ENCODE data around the gene GRAMD2A. TPM values are rescaled to one million over a fixed set of nuclear protein-coding genes. Genes with fewer than 3 reads are reported as not detected.
"Not testable (repeated sequence)": the region's sequence is repeated elsewhere in the genome, so short reads cannot be mapped to it uniquely, and the experiment has no call there.

GRAMD2A gene
- total RNA-seq, 1 experiment from 2014 or later, result not detected

DNA sequence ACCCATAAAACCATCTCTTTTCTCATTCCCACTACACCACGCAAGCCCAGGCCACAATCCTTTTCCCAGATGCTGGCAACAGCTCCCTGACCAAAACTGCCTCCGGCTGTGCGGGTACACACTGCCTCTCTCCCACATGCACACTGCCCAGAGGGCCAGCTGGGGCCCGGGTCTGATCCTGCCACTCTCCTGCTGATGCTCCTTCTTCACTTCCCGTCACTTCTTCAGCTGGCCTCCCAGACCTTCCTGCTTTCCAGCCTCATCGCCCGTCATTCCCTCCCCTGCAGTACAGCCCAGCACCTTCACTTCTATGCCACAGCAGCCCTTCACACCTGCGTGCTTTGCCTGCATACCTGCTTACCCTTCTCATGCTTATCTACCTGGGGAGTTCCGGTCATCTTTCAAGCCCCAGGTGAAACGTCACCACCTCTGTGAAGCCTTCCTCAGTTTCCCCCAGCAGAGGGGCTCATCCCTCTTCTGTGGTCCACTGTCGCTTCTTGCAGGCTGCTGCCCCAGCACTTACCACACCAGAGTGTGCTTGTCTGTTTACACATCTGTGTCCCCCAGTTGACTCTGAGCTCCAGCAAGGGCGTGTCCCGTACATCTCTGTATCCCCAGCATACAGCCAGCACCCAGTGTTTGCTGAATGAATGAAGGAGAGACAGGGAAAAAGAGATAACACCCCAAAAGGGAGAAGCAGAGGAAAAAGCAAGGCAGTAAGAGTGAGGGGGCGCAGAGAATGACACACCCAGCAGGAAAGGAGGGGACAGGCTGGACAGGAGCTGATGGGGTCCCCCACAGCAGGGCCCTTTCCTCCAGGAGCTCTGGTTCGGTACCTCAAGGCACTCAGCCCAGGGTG is 22.2 kb downstream of the GRAMD2A start:
- DNase-seq (ENCODE audit: low read depth, low spot score), result no peak
- in situ Hi-C loops (cut with HindIII; ENCODE audit: low pct_unique_long_range_greater_than_20kb, low sequenced_read_pairs), result no loop called here

DNA sequence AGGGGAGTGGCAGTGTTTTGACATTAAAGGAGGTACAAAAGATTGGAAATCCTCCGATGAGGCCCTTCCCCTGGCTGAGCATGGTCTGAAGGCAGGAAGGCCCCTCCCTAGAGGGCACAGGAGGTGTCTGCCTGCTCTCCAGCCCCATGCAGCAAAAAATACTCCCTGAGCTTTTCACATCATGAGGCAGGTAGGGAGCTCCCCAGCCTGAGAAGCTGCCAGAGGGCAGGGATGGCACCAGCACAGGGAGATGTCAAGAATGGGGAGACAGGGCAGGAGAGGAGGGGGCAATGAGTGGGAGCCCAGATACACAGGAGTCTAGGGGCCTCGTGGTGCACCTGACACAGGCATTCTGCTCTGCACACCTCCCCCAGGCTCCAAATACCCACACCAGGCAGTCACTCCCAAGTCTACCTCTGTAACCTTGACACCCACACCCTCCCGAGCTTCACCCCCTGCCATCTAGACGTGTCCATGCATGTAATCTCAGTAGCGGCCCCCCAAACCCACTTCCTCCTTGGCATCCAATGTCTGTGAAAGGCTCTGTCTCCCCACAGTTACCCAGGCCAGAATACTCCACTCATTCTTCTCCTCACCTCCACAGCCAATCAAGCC is 22.9 kb downstream of the GRAMD2A start:
- no peak for DNase-seq (ENCODE audit: low read depth, low spot score)
- in situ Hi-C loops (cut with HindIII; ENCODE audit: low pct_unique_long_range_greater_than_20kb, low sequenced_read_pairs), result no loop called here

DNA sequence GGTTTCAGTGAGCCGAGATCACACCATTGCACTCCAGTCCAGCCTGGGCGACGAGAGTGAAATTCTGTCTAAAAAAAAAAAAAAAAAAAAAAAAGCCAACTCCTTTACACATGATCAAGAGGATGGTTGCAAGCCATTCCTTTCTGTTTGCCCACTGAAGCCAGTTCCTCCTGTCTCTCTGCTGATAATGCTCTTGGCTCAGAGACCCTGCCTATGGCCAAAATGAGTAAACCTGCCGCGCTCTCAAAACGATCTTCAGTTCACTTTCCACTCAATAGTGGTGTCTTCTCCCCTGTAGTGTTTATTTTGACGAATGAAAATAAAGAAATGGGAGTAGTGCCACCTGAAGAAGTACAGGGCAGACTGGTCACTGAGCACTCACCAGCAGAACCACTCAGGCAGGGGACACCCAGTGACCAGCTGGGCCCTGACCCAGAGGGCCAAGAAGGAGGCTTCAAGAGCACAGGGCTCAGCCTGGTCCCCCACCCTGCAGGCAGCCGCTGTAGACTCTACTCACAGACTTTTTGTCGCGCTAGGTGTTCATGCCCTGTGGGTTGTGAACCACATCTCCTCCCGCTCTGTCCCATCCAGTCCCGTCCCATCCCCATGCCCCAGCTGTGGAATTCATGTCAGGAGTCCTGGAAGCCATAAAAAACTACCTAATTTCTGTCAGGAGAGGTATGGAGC is 23.6 kb downstream of the GRAMD2A start:
- in situ Hi-C loops (cut with HindIII; ENCODE audit: low pct_unique_long_range_greater_than_20kb, low sequenced_read_pairs), result no loop called here
- DNase-seq (ENCODE audit: low read depth, low spot score), result no peak

DNA sequence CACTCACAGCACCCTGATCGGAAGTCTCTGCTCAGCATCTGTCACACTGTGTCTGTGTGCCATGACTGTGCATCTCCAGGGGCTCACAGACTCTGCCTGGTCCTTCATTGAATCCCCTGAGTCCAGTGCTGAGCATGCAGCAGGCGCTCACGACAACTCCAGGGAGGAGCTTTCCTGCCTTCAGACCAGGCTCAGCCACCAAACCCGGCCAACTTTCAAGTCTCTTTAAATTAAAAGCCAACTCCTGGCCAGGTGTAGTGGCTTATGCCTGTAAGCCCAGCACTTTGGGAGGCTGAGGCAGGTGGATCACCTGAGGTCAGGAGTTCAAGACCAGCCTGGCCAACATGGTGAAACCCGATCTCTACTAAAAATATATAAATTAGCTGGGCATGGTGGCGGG is 24.2 kb downstream of the GRAMD2A start:
- no peak for DNase-seq (ENCODE audit: low read depth, low spot score)
- in situ Hi-C loops (cut with HindIII; ENCODE audit: low pct_unique_long_range_greater_than_20kb, low sequenced_read_pairs), result no loop called here

DNA sequence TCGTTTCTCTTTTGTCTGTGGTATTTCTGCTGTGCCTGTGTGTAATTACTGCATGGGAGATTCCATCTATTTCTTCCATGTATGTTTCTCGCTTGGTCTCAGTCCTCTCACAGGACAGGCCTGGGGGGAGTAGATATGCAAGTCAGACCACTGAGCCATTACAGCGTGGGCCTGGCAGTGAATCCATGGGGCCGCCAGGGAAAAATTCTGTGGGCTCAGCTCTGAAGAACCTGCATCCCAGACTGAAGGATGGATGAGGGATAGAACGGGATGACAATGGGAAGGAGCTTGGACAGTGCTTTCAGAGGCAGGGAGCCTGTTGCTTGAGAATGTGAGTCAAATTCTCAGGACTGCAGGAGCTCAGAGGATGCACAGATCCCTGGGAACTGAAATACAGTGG is 24.8 kb downstream of the GRAMD2A start:
- in situ Hi-C loops (cut with HindIII; ENCODE audit: low pct_unique_long_range_greater_than_20kb, low sequenced_read_pairs), result no loop called here
- no peak for DNase-seq (ENCODE audit: low read depth, low spot score)

DNA sequence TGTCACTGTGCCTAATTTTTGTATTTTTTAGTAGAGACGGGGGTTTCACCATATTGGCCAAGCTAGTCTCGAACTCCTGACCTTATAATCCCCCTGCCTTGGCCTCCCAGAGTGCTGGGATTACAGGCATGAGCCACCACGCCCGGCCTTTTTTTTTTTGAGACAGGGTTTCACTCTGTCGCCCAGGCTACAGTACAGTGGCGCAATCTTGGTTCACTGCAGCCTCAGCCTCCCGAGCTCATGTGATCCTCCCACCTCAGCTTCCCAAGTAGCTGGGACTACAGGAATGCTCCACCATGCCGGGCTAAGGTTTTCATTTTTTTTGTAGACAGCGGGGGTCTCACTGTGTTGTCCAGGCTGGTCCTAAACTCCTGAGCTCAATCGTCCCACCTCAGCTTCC is 25.6 kb downstream of the GRAMD2A start:
- in situ Hi-C loops (cut with HindIII; ENCODE audit: low pct_unique_long_range_greater_than_20kb, low sequenced_read_pairs); DNase-seq (ENCODE audit: low read depth, low spot score): not testable (repeated sequence)

DNA sequence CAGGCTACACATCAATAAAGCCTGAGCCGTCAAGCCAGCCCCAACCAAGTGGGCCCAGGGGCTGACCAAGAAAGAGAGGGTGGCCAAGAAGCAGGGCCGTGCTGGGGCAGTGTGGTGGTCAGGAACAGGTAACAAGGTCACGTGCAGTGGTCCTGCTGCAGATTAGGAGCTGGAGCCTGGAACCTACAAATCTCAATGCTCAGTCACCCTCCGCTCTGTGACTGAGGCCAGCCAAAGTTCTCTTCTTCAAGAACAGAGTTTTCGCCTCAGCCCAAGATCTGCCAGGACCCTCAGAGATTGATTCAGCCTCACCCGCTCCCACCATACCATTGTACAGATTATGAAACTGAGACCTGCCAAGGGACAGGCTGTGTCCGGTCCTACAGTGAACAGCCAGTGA is 26.9 kb downstream of the GRAMD2A start:
- in situ Hi-C loops (cut with HindIII; ENCODE audit: low pct_unique_long_range_greater_than_20kb, low sequenced_read_pairs), result no loop called here

DNA sequence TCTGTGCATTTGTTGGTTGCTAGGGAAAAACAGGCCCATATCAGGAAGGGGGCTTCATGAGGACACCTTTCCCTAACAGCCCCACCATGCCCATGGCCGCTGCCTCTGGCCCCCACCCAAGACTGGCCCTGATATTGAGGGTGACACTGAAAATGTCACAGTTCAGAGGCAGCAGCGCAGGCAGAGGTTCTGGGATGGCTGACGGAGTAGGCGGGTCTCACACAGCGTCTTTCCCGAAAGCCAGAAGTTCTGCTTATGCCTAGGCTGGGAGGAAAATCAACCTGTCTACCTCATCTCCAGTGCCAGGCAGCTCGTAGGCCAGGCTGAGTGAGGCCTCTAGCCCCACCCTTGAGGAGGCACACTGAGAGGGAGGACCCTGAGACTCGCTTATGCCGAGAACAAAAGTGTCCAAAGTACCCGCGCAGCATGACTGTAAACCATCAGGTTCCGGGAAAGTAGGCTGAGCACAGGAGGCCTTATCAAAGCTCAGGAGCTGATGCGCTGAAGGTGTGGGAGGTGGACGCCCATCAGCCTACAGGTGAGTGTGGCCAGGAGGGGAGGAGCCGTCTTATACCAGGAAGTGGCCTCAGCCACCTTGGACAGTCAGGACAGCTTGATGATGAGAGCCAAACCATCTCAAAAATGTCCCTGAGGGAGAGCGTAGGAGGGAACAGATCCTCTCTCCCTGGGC is 27.5 kb downstream of the GRAMD2A start:
- in situ Hi-C loops (cut with HindIII; ENCODE audit: low pct_unique_long_range_greater_than_20kb, low sequenced_read_pairs), result no loop called here
- DNase-seq (ENCODE audit: low read depth, low spot score), result no peak

More for the DNA sequence above, 26.9 kb downstream of the GRAMD2A start:
- no peak for DNase-seq (ENCODE audit: low read depth, low spot score)

DNA sequence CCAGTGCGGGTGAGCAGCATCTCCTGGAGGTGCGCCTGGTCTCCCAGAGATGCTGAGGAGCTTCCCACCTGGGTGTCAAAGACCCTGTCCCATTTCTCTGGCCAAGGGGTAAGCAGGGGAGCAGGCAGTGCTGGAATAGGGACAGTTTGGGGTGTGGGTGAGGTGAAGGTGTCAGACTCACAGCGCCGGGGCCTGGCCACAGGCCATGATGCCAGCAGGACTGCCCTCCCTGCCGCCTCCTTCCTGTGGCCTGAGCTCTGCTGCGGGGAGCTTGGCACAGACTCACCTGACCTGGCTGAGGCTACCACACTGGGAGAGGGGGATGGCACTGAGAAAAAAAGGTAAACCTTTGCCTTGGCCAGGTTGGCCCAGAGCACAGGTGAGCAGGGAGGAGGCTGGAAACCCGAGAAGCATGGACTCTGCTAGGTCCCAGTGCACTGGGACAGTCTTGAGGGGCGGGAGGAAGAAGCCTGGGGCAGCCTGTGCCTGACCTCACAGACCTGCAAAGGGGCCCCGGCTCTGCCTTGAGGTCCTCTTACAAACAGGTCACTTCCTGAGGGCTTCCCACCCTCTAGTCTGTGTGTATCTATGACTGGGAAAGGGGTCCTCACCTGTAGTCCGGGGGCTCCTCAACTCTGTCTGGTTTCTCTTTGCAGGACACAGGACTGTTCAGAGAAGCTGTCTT is 28.2 kb downstream of the GRAMD2A start:
- no peak for DNase-seq (ENCODE audit: low read depth, low spot score)
- in situ Hi-C loops (cut with HindIII; ENCODE audit: low pct_unique_long_range_greater_than_20kb, low sequenced_read_pairs), result no loop called here

DNA sequence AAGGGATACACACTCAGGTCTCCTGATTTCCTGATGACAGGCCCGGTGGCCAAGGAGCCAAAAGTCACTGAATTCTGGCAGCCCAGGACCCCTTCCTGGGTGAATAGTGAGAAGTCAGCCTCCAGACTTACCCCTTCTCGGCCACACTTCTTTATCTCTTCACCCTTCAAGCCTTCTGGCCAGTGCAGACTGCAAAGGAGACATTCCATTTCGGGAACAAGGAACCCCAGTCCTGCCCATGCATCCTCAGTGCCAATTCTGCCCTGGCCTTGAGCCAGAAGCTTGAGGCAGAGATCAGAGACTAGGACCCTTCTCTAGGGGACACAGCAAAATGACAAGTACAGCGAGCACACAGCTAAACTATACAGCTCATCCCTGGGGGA is 28.8 kb downstream of the GRAMD2A start:
- no peak for DNase-seq (ENCODE audit: low read depth, low spot score)
- in situ Hi-C loops (cut with HindIII; ENCODE audit: low pct_unique_long_range_greater_than_20kb, low sequenced_read_pairs), result no loop called here

DNA sequence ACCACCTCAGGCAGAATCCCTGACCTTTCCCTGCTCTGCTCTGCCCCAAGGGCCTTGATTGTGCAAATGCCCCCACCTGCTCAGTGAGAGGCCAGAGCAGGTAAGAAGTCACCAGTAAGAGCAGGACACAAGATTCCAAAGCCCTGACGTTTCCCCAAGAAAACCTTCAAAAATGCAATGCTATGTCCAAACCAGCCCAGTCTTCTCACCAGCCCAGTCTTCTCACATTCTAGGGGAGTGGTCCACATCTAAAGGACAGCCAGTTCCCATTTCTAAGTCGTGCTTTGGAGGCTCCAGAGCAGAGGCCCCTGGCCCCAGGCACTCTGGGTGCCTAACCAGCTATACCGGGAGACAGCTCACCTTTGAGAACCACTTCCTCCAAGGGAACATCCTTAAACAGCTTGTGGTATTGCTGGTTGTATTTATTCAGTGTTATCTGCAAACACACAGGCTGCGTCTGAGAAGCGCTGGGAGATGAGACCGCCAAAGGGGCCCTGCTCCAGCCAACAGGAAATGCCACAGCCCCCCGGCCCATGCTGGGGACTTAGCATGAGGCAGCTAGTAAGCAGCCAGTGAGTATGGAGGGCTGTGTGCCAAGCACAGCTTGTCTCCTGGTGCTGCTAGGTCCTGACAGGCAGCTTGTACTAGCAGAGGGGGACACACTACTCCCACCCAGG is 29.3 kb downstream of the GRAMD2A start:
- in situ Hi-C loops (cut with HindIII; ENCODE audit: low pct_unique_long_range_greater_than_20kb, low sequenced_read_pairs), result no loop called here
- no peak for DNase-seq (ENCODE audit: low read depth, low spot score)

DNA sequence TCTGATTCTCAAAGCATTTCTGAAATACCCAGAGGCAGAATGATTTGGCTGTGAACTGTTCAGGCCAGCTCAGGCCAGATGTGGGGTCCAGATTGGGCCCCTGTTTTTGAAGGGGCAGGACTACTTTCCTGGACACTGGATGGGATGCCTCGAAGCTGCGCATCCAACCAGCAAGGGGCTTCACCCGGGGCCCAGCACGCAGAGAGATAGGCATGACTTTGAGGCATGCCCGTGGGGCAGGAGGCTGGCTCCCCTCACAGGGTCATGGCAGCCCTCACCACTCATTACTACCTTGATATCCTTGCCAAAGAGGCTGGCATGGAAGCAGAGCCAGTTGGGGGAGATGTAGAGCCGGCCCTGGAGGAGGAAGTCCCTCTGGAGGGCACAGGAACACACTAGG is 30.1 kb downstream of the GRAMD2A start:
- no peak for DNase-seq (ENCODE audit: low read depth, low spot score)
- in situ Hi-C loops (cut with HindIII; ENCODE audit: low pct_unique_long_range_greater_than_20kb, low sequenced_read_pairs), result no loop called here

DNA sequence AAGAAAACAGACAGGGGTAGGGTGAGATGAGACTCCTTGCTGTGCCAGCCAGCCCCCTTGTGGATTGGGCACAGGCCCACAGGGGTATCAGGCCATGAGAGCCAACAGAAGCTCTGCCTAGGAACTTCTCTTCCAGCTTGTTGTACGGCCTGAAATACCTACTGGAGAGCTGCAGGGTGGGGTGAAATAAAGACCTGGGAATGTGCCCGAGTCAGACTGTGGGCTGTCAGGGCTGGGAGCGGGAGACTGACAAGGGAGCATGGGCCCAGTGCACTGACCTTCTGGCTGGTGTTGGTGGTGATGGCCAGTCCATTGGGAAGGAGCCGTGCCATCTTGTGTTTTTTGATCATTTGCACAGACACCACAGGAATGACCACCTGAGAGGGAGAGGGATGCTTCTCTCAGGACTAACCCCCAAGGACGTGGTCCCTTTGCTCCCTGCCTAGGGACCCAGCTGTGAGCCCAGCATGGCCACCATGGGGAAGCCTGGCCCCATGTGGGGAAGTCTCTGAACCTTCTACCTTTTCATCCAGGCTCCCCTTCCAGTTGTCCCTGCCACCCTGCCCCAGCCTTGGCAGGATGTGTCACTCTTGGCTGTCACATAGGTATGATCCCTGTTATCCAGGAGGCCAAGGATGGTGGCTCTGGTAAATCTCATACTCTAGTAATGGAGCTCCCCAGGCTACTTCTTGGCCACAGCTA is 30.7 kb downstream of the GRAMD2A start:
- no peak for DNase-seq (ENCODE audit: low read depth, low spot score)
- in situ Hi-C loops (cut with HindIII; ENCODE audit: low pct_unique_long_range_greater_than_20kb, low sequenced_read_pairs), result no loop called here

DNA sequence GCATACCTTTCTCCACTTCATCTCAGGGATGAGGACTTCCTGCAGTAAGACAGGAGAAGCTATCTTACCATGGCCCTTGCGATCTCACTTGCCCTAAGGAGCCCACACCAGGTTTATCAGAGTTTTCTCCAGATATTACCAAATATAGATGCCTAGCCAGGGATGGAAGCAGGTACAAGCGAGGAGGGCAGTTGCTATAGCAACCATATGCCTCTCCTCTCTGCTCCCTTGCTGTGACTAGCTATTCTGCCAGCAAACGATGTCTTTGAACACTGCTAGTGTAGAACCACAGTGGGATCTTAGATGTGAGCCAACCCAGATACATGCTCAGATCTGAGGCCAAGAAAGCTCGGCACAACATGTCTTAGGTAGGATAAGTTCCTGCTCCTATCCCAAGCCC is 33.9 kb downstream of the GRAMD2A start:
- no peak for DNase-seq (ENCODE audit: low read depth, low spot score)
- in situ Hi-C loops (cut with HindIII; ENCODE audit: low pct_unique_long_range_greater_than_20kb, low sequenced_read_pairs), result no loop called here

DNA sequence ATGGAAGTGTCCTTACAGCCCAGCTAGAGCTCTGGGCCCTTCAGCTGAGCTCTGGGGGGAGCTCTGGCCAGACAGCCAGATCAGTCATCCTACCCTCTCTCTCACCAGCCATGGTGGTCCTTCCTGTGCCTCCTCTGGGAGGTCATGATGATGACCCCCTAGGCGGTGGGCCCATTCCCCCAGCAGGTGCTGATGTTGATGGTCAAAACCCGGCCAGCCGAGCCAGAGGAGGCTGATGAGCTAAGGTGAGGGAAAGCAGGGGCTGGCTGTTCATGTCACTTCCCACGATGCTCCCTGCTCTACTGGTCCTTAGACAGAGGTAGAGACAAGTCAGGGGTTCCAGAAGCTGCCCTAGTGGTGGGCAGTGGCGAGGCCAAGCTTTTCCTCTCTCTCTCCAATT is 35.0 kb downstream of the GRAMD2A start:
- no peak for DNase-seq (ENCODE audit: low read depth, low spot score)
- in situ Hi-C loops (cut with HindIII; ENCODE audit: low pct_unique_long_range_greater_than_20kb, low sequenced_read_pairs), result no loop called here

DNA sequence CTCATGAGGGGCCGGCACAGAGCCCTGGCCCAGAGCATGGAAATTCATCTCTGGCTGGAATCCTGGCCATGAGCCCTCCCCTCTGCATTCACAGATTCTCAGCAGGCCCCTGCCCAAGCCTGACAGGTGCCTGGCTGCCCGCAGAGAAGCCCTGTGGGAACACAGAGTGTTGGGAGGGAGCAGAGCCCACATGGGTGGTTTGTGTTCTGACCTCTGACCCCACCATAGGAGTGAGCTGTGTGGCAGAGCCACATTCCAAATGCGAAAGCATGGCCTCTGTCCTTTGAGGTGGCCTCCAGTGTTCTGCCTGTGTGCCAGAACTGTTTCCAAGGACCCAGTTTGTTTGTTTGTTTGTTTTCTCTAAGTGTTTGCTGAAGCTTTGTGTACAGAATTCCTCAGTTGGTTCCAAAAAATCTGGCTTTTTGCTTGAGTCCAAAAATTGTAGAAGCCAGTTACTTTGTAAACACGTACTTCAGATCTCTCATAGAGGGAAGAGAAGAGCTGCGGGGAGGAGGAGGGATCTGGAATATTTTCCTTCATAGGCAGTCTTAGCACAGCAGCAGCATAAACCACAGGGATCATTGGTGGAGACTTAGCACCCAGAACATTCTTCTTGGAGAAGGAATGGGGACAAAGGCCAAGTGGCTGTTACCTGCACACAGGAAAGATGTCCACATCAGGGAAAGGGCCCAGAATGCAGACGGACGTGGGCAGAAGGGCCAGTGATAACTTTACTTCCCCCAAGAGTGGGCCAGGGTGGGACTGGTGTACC is 36.0 kb downstream of the GRAMD2A start:
- DNase-seq (ENCODE audit: low read depth, low spot score), result no peak
- in situ Hi-C loops (cut with HindIII; ENCODE audit: low pct_unique_long_range_greater_than_20kb, low sequenced_read_pairs), result no loop called here
